Measurements from ENCODE around the gene CDH12.
"Not testable (repeated sequence)": the region's sequence is repeated elsewhere in the genome, so short reads cannot be mapped to it uniquely, and the experiment has no call there.

Gene CDH12

GRCh38 chr5:22852807-22853660 is at the start of gene CDH12:
TSS of gene CDH12 (minus strand) at chr5:22853344.
- no peak for DNase-seq

- DNase-seq = no peak
Measured at GRCh38 chr5:22901885-22902284, 48.7 kb upstream of the CDH12 start.

GRCh38 chr5:22900801-22901310 is 47.7 kb upstream of the CDH12 start:
- no peak for DNase-seq

GRCh38 chr5:22899341-22899740 is 46.2 kb upstream of the CDH12 start:
- no peak for DNase-seq

GRCh38 chr5:22896152-22896551 is 43.0 kb upstream of the CDH12 start:
- DNase-seq = no peak

GRCh38 chr5:22892441-22892840 is 39.3 kb upstream of the CDH12 start:
- DNase-seq = no peak

GRCh38 chr5:22889720-22890119 is 36.6 kb upstream of the CDH12 start:
- DNase-seq = no peak

GRCh38 chr5:22887566-22887965 is 34.4 kb upstream of the CDH12 start:
- no peak for DNase-seq

- not testable (repeated sequence) for DNase-seq
Measured at GRCh38 chr5:22858911-22859310, 5.8 kb upstream of the CDH12 start.

- no peak for DNase-seq
Measured at GRCh38 chr5:22855824-22856223, 2.7 kb upstream of the CDH12 start.

- no peak for DNase-seq
Measured at GRCh38 chr5:22850981-22851380, 2.2 kb downstream of the CDH12 start.

- no peak for DNase-seq
Measured at GRCh38 chr5:22846693-22847092, 6.5 kb downstream of the CDH12 start.

- no peak for DNase-seq
Measured at GRCh38 chr5:22844636-22845035, 8.5 kb downstream of the CDH12 start.

GRCh38 chr5:22844155-22844554 is 9.0 kb downstream of the CDH12 start:
- DNase-seq = no peak

GRCh38 chr5:22842574-22842973 is 10.6 kb downstream of the CDH12 start:
- DNase-seq = no peak

GRCh38 chr5:22837803-22838202 is 15.3 kb downstream of the CDH12 start:
- no peak for DNase-seq

- DNase-seq = no peak
Measured at GRCh38 chr5:22835686-22836085, 17.5 kb downstream of the CDH12 start.

GRCh38 chr5:22793463-22793862 is 59.7 kb downstream of the CDH12 start:
- no peak for DNase-seq

GRCh38 chr5:22787807-22788206 is 65.3 kb downstream of the CDH12 start:
- DNase-seq = no peak

- DNase-seq = no peak
Measured at GRCh38 chr5:22787398-22787797, 65.7 kb downstream of the CDH12 start.

- no peak for DNase-seq
Measured at GRCh38 chr5:22780756-22781155, 72.4 kb downstream of the CDH12 start.

GRCh38 chr5:22779499-22779898 is 73.6 kb downstream of the CDH12 start:
- DNase-seq = no peak

GRCh38 chr5:22776285-22776684 is 76.9 kb downstream of the CDH12 start:
- DNase-seq = no peak

GRCh38 chr5:22774214-22774613 is 78.9 kb downstream of the CDH12 start:
- DNase-seq = not testable (repeated sequence)

- no peak for DNase-seq
Measured at GRCh38 chr5:22764736-22765135, 88.4 kb downstream of the CDH12 start.

All from CD4-positive, alpha-beta T cell treated with Interleukin-21 for 1 hour (primary cell).